Epidermal melanocyte (primary cell): Measurements from ENCODE around the gene ZNF70.
"Not testable (repeated sequence)": the region's sequence is repeated elsewhere in the genome, so short reads cannot be mapped to it uniquely, and the experiment has no call there.

Source experiments
- DNase-seq: peaks from one replicate; pipeline ENCODE4 v3.0.0; 2011; ENCODE audit warnings: low spot score; ENCODE audit not compliant: insufficient read length

The ZNF70 gene

GRCh38 chr22:23760056-23760455 is 9.1 kb upstream of the ZNF70 start:
- no peak for DNase-seq

- no peak for DNase-seq
Observed at GRCh38 chr22:23759566-23759965, 8.7 kb upstream of the ZNF70 start.

GRCh38 chr22:23756891-23757290 is 6.0 kb upstream of the ZNF70 start:
- no peak for DNase-seq

GRCh38 chr22:23755711-23756110 is 4.8 kb upstream of the ZNF70 start:
- DNase-seq, result no peak

- no peak for DNase-seq
Observed at GRCh38 chr22:23754980-23755636, 4.2 kb upstream of the ZNF70 start.

- DNase-seq, result no peak
Observed at GRCh38 chr22:23754220-23754919, 3.5 kb upstream of the ZNF70 start, which contains the start of gene VPREB3. TSS of gene VPREB3 (minus strand) at chr22:23754425. CDS start at chr22:23754363, 62 bp downstream.

GRCh38 chr22:23753385-23753784 is 2.5 kb upstream of the ZNF70 start:
- no peak for DNase-seq

GRCh38 chr22:23752750-23753149 is 1.8 kb upstream of the ZNF70 start:
- no peak for DNase-seq

GRCh38 chr22:23752090-23752691 is 1.3 kb upstream of the ZNF70 start:
- DNase-seq, result no peak

GRCh38 chr22:23751441-23751996 is 607 bp upstream of the ZNF70 start:
- DNase-seq, result no peak

GRCh38 chr22:23750367-23750713 is 572 bp downstream of the ZNF70 start:
- DNase-seq, result no peak

- DNase-seq, result no peak
Observed at GRCh38 chr22:23749841-23750301, 1.0 kb downstream of the ZNF70 start.

GRCh38 chr22:23745791-23746190 is 5.1 kb downstream of the ZNF70 start:
- no peak for DNase-seq

GRCh38 chr22:23744485-23744884 is 6.4 kb downstream of the ZNF70 start:
- DNase-seq, result no peak

- DNase-seq, result no peak
Observed at GRCh38 chr22:23744001-23744400, 6.9 kb downstream of the ZNF70 start.

GRCh38 chr22:23743303-23743705 is 7.6 kb downstream of the ZNF70 start:
- DNase-seq, result no peak

GRCh38 chr22:23742505-23743264 is 8.2 kb downstream of the ZNF70 start:
- DNase-seq, result no peak

GRCh38 chr22:23737696-23738095 is 13.2 kb downstream of the ZNF70 start:
- DNase-seq, result no peak

- not testable (repeated sequence) for DNase-seq
Observed at GRCh38 chr22:23728108-23728507, 22.8 kb downstream of the ZNF70 start.

GRCh38 chr22:23722724-23723123 is 28.2 kb downstream of the ZNF70 start:
- DNase-seq, result no peak

- no peak for DNase-seq
Observed at GRCh38 chr22:23722160-23722559, 28.8 kb downstream of the ZNF70 start.

- DNase-seq, result no peak
Observed at GRCh38 chr22:23720855-23721254, 30.1 kb downstream of the ZNF70 start.
